HG03103 (cell line): ENCODE results near the gene INTS3.
"Not testable (repeated sequence)": the region's sequence is repeated elsewhere in the genome, so short reads cannot be mapped to it uniquely, and the experiment has no call there.

Experiments used
- ATAC-seq: cut with Tn5 transposase; IDR thresholded peaks from one replicate; pipeline ENCODE4 v1.9.1; 2021; ENCODE audit warnings: low read depth; ENCODE audit not compliant: unreplicated experiment

Gene INTS3

DNA sequence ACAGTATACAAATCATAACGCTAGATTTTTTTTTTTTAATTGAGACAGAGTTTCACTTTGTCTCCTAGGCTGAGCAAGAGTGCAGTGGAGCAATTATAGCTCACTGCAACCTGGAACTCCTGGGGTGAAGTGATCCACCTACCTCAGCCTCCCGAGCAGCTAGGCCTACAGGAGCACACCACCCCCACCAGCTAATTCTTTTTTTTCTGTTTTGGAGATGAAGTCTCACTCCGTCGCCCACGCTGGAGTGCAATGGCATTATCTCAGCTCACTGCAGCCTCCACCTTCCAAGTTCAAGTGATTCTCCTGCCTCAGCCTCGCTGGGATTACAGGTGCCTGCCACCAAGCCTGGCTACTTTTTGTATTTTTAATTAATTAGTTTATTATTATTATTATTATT lies 28.1 kb upstream of the INTS3 start:
- no peak for ATAC-seq

- no peak for ATAC-seq
These were observed 22.4 kb upstream of the INTS3 start for GRCh38 chr1:153705484-153705883.

DNA sequence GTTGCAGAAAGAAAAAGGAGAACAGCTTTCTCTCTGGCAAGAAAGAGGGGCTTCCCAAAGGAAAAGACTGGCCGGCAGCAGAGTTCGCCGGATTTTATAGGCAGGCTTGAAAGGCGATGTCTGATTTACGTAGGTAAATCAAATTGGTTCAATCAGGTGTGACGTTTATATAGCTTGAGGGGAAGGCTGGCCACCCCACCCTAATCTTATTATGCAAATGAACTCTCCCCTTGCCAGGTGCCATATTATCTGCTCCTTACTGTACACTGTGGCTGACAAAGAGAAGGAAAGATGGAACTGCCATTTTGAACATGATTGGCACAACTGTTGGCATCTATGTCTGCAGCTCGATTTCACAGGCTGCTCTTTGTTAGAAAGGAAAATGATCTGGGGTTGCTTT lies 16.8 kb upstream of the INTS3 start:
- ATAC-seq = no peak

- not testable (repeated sequence) for ATAC-seq
These were observed 11.6 kb upstream of the INTS3 start for GRCh38 chr1:153716211-153716610.

- ATAC-seq = no peak
These were observed 10.5 kb upstream of the INTS3 start for GRCh38 chr1:153717330-153717729.

GRCh38 chr1:153723687-153724086 lies 4.2 kb upstream of the INTS3 start:
- ATAC-seq = no peak

DNA sequence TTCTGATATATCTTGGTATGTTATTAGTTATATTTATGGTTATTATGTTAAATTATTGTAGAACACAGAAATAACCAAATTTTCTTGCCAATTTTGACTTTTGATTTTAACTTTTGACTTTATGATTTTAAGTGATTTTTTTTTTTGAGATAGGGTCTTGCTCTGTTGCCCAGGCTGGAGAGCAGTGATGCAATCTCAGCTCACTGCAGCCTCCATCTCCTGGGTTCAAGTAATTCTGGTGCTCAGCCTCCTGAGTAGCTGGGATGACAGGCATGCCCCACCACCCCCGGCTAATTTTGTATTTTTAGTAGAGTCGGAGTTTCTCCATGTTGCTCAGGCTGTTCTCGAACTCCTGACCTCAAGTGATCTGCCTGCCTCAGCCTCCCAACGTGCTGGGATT lies 3.2 kb upstream of the INTS3 start:
- not testable (repeated sequence) for ATAC-seq

GRCh38 chr1:153728305-153729066 lies 636 bp downstream of the INTS3 start:
- ATAC-seq = no peak

GRCh38 chr1:153730468-153730988 lies 2.7 kb downstream of the INTS3 start:
- no peak for ATAC-seq

DNA sequence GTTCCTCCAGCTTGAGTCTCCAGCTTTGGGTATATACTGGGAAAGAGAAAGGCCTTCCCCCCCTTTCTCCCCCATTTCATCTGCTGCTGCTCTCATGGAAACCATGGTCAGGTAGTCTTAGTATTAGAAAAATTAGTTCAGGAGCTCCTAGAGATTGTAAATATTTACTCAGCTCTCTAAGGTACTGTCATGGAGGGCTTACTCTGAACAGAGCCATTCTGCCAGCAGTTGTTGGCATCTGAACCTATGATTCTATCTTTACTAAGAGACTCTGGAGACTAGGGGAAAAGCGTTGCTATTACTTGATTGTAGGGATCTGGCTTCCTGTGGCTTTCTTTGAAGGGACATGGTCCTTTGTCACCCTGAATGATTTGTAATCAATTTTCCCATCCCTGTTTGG lies 6.1 kb downstream of the INTS3 start:
- no peak for ATAC-seq

- no peak for ATAC-seq
These were observed 6.7 kb downstream of the INTS3 start for GRCh38 chr1:153734396-153735089.

- ATAC-seq = no peak
These were observed 7.2 kb downstream of the INTS3 start for GRCh38 chr1:153735090-153735420.

GRCh38 chr1:153741986-153742385 lies 14.1 kb downstream of the INTS3 start:
- ATAC-seq = no peak

GRCh38 chr1:153742411-153743142 lies 14.7 kb downstream of the INTS3 start:
- no peak for ATAC-seq

DNA sequence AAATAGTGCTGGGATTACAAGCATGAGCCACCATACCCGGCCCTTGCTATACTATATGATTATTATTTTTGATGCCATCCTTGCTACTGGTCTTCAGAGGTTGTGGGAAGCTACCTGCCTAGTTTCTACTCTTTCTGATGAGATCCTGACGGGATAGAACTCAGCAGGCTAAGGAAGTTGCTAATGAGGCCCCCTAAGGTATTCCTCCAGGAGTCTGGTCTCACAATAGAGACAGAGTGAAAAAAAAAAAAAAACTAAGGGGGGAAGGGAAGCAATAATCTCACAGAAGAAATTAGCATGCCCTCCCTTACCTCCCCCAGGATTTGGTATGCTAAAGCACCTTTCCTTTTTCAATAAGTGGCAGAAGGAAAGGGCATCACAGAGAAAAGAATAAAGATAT lies 17.6 kb downstream of the INTS3 start:
- no peak for ATAC-seq

DNA sequence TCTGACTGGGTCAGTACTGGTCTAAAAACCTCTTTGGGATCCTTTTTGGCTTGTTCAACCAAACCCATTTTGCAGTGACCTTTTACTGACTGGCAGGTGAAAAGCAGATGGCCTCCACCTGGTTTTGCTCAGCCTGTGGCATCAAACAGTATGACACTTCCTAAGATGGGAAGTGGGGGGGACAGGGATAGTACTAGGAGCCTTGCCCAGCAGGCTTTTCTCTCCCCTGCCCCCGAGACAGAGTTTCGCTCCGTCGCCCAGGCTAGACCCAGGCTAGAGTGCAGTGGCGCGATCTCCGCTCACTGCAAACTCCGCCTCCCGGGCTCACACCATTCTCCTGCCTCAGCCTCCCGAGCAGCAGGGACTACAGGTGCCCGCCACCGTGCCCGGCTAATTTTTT lies 18.3 kb downstream of the INTS3 start:
- no peak for ATAC-seq

- no peak for ATAC-seq
These were observed 21.1 kb downstream of the INTS3 start for GRCh38 chr1:153748903-153749302.

DNA sequence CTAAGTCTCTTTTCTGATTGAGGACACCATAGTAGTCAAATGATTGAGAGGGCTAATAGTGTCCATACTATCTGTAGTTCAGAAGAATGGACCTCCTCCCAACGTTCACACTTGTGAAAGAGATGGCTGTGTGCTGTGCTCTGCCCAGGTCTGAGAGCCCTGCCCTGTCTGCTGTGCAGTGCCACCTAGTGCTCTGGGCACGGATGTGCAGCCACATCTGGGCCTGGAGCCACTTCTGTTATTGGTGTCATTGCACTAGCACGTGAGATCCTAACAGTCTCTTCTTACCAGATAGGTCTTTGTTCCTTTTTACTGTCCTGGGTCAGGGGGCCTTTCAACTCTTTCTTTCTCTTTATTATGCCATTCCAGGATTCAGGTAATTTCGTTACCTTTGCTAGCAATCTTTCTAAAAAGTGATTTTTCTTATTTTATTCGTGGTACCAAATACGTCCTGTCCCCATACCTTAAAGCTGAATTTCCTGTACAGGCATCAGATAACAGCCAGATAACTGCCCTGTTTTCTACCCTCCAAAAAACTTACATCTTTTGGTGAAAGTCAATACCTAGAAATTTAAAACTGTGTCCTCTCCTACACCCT lies 21.7 kb downstream of the INTS3 start:
- ATAC-seq = peak; percentile 68

DNA sequence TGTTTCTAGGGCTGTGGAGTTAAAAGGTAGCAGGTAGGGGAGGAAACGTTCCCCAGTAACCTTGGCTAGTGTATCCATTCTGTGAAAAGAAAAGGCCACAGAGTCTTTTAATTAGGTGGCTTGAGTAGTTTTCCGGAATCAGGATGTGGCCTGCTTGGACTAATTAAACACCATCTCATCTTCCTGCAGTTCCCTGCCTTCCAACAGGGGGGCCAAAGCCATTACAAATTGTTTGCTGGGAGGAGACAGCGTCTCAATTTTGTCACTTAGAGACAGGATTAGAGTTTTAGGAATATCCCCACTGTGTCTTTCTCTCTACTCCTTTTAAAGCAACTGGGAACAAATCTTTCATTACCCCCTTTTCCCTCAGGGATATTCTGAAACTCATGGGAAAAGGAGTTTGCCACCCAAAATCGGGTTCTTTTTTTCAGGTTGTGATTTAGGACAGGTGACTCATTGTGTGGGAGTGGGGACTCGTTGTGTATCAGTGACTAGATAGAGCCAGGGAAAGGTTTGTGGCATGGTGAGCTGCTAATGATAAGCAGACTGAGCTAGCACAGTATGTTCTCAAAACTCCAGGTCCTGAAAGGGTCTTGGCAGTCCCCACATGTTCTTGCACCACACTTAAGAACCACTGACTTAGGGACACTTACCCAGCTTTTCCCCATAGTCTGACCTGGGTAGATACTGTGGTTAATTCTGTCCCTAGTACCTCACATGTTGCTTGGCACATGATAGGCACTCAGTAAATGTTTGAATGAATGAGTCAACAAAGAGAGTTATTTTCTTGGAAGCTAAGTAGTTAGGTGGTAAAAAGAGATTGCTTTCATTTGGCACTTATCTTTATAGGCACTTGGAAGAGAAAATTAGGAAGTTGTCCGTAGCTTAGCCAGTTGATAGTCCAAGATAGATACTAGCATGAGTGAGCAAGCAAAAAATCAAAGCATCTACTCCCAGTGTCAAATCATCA lies 22.5 kb downstream of the INTS3 start:
- ATAC-seq = no peak

DNA sequence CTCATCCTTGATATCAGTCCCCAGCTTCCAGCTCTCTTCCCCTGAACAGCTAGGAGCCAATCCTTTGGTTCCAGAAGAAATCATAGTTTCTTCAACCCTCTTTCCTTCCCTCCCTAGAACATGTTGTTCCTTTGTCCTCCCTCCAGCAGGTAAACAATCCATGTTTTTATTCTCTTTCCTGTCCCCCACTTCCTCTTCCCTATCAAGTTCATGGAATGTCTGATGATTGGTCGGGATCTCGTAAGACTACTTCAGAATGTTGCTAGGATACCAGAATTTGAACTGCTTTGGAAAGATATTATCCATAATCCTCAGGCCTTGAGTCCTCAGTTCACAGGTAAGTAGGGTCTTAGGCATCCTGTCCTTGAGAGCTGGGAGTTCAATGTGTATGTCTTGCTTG lies 24.2 kb downstream of the INTS3 start:
- no peak for ATAC-seq
